ENCODE results near the gene AVPI1. TPM values are rescaled to one million over a fixed set of nuclear protein-coding genes. Genes with fewer than 3 reads are reported as not detected.

The AVPI1 gene
- total and polyA plus RNA-seq, 2 donors (not counting 3 experiments of a cell fraction or from before 2014, with no cell fraction given) = 2.4 to 3.7 TPM

- Histone ChIP-seq H3K9me1 (replicated peaks; ENCODE audit: control insufficient read depth, extremely low read depth, insufficient read depth, low read length) (no peaks in the 10 kb centered on the region), H4K20me1 (replicated peaks; ENCODE audit: control insufficient read depth, extremely low read depth, insufficient read depth, low read length) (no peaks in the 10 kb centered on the region), H3K9ac (replicated peaks; ENCODE audit: extremely low read depth, insufficient read depth, low read length) (no peak overlapping the region), H3K79me2 (ENCODE audit: control insufficient read depth, insufficient read depth, low read length) (peaks cover 34% of the 10 kb centered on the region), H3K4me3 (replicated peaks in 1 of 3; ENCODE audit: insufficient read depth in 1 of 3, low read depth in 1 of 3, low read length in 3 of 3) (no peak overlapping the region), H3K9me3 (replicated peaks; ENCODE audit: control insufficient read depth, insufficient read depth, low read length) (no peaks in the 10 kb centered on the region), H2AFZ (ENCODE audit: low read depth, low read length) (no peak overlapping the region), H3K4me1 (ENCODE audit: control insufficient read depth, extremely low read depth, insufficient read depth, low read length) (peaks cover 19% of the 10 kb centered on the region), H3K4me2 (ENCODE audit: insufficient read depth, low read length) (no peak overlapping the region), H3K36me3 (ENCODE audit: control insufficient read depth in 2 of 2, extremely low read depth in 1 of 2, insufficient read depth in 2 of 2, low read length in 2 of 2) (peaks cover 0 to 16% of the 10 kb centered on the region in 2 experiments), H3K27ac (ENCODE audit: insufficient read depth, low read depth, low read length) (no peak overlapping the region), H3K27me3 (ENCODE audit: control insufficient read depth in 2 of 2, insufficient read depth in 2 of 2, low read length in 2 of 2) (no peaks in the 10 kb centered on the region)
- intact Hi-C loops (cut with micrococcal nuclease) (no loop called here), dilution Hi-C loops (cut with MboI; ENCODE audit: extremely low pct_ligation_motif_present, low sequenced_read_pairs) (no loop called here)
- CTCF ChIA-PET = interaction anchor here (1.0 to 21.8 kb wide), 3 partner anchors 8 to 42 kb away, joined by 4 to 863 read pairs (median 863); partner anchors contain the start of genes MARVELD1 and ZFYVE27
- TF ChIP-seq GATA2 (IDR thresholded peaks at IDR 0.05; ENCODE audit: insufficient read depth, insufficient read length, low read depth, low read length) (no peak), EZH2 (IDR thresholded peaks at IDR 0.05; ENCODE audit: borderline replicate concordance, low read depth, low read length, severe bottlenecking) (no peak), JUN (IDR thresholded peaks at IDR 0.05; ENCODE audit: borderline replicate concordance, insufficient read depth, insufficient read length, low read depth) (no peak), POLR2AphosphoS5 (IDR thresholded peaks at IDR 0.05; ENCODE audit: insufficient read depth, low read depth, low read length) (no peak), FOS (IDR thresholded peaks at IDR 0.05; ENCODE audit: borderline replicate concordance, insufficient read depth, low read length) (no peak), POLR2A (IDR thresholded peaks at IDR 0.05; ENCODE audit: low read depth, low read length) (no peak), CTCF (IDR thresholded peaks at IDR 0.05; ENCODE audit: extremely low read depth in 1 of 2, insufficient read depth in 1 of 2, low read depth in 1 of 2, low read length in 2 of 2) (no peak), MAX (IDR thresholded peaks at IDR 0.05; ENCODE audit: insufficient read depth, insufficient read length) (no peak), MYC (IDR thresholded peaks at IDR 0.05; ENCODE audit: low read depth, low read length) (no peak)
- BruUV-seq (replicated peaks) = no TSS peak
- FAIRE-seq (no peak), DNase-seq (ENCODE audit: low read depth, low spot score) (no peak)
- POLR2A ChIA-PET = no interaction called here
Measured at GRCh38 chr10:97718178-97718577, 31.1 kb upstream of the AVPI1 start.

Data from endothelial cell of umbilical vein (primary cell).